A549 treated with ZK216348 at 1 μM for 4 hours (cell line): ENCODE measurements around the gene NEU1. TPM values are rescaled to one million over a fixed set of nuclear protein-coding genes. Genes with fewer than 3 reads are reported as not detected.

Experiments
- total RNA-seq: library from RNA; stranded (reverse); fragments of 200-300 nt; extraction: Qiagen RNA extraction; gene quantifications from 5 replicates; pipeline ENCODE4 v1.2.3, GENCODE V29; 2022; ENCODE audit warnings: low read depth

Gene NEU1
- total RNA-seq, result 20.9 to 35.3 TPM (median 29.4 TPM) in 5 replicates

GRCh38 chr6:31862344-31863235, at the start of gene NEU1:
Gene NEU1, minus strand, starts transcription at chr6:31862821. Its CDS starts 45 bp downstream, at chr6:31862776.

GRCh38 chr6:31901953-31902643, 39.5 kb upstream of the NEU1 start, which contains the start of gene ZBTB12:
Gene ZBTB12, minus strand, starts transcription at chr6:31902086. Its CDS starts 781 bp downstream, at chr6:31901305.

GRCh38 chr6:31897612-31898382, 35.2 kb upstream of the NEU1 start, which contains the start of gene EHMT2:
Gene EHMT2, minus strand, starts transcription at chr6:31897698. Its CDS starts 21 bp downstream, at chr6:31897677.

GRCh38 chr6:31878726-31879125, 16.1 kb upstream of the NEU1 start, which contains the start of gene SLC44A4:
Gene SLC44A4, minus strand, starts transcription at chr6:31878997. Its CDS starts 17 bp downstream, at chr6:31878980.

GRCh38 chr6:31827286-31828079, 35.1 kb downstream of the NEU1 start, which contains the start of gene HSPA1B:
Gene HSPA1B, plus strand, starts transcription at chr6:31827738. Its CDS starts 213 bp downstream, at chr6:31827951.

GRCh38 chr6:31815025-31815838, 47.4 kb downstream of the NEU1 start, which contains the start of the genes HSPA1A and HSPA1L:
Gene HSPA1A, plus strand, starts transcription at chr6:31815543. Its CDS starts 214 bp downstream, at chr6:31815757.
Gene HSPA1L, minus strand, starts transcription at chr6:31815283. Its CDS starts 3,311 bp downstream, at chr6:31811972.

Other genes with a start within 250 kb of the NEU1 start
- gene AIF1, start 247.6 kb downstream of the NEU1 start, total RNA-seq, result not detected in 5 replicates
- gene PRRC2A, start 242.1 kb downstream of the NEU1 start, total RNA-seq, result 59.3 to 94.8 TPM (median 86.5 TPM) in 5 replicates
- gene BAG6, start 210.2 kb downstream of the NEU1 start, total RNA-seq, result 100 to 165 TPM (median 145 TPM) in 5 replicates
- gene APOM, start 206.9 kb downstream of the NEU1 start, total RNA-seq, result 2.2 to 3.7 TPM (median 3.5 TPM) in 5 replicates
- 11.1 to 14.5 TPM (median 12.9 TPM) in 5 replicates for gene C6orf47, start 202.0 kb downstream of the NEU1 start, total RNA-seq
- 9.6 to 16.8 TPM (median 12.8 TPM) in 5 replicates for gene GPANK1, start 197.8 kb downstream of the NEU1 start, total RNA-seq
- 168 to 192 TPM (median 170 TPM) in 5 replicates for gene CSNK2B, start 196.7 kb downstream of the NEU1 start, total RNA-seq
- gene LY6G5B, start 192.8 kb downstream of the NEU1 start, total RNA-seq, result 3.2 to 6.4 TPM (median 5.2 TPM) in 5 replicates
- gene LY6G5C, start 181.8 kb downstream of the NEU1 start, total RNA-seq, result 1.1 to 1.6 TPM (median 1.5 TPM) in 5 replicates
- gene ABHD16A, start 159.5 kb downstream of the NEU1 start, total RNA-seq, result 13.2 to 19.1 TPM (median 17.6 TPM) in 5 replicates
- gene LY6G6F, start 156.0 kb downstream of the NEU1 start, total RNA-seq, result not detected in 5 replicates
- gene LY6G6D, start 147.5 kb downstream of the NEU1 start, total RNA-seq, result not detected in 5 replicates
- 0.20 to 0.42 TPM (median 0.29 TPM) in 3 of 5 replicates, not detected in the others for gene LY6G6C, start 141.1 kb downstream of the NEU1 start, total RNA-seq
- gene MPIG6B, start 139.4 kb downstream of the NEU1 start, total RNA-seq, result not detected in 5 replicates
- gene DDAH2, start 133.5 kb downstream of the NEU1 start, total RNA-seq, result 27.1 to 32.0 TPM (median 31.7 TPM) in 5 replicates
- 433 to 509 TPM (median 491 TPM) in 5 replicates for gene CLIC1, start 126.3 kb downstream of the NEU1 start, total RNA-seq
- gene MSH5, start 122.8 kb downstream of the NEU1 start, total RNA-seq, result 13.3 to 18.7 TPM (median 13.6 TPM) in 5 replicates
- 3.7 to 5.9 TPM (median 4.9 TPM) in 5 replicates for gene SAPCD1, start 100.2 kb downstream of the NEU1 start, total RNA-seq
- 0.53 to 2.7 TPM (median 1.1 TPM) in 5 replicates for gene VWA7, start 85.5 kb downstream of the NEU1 start, total RNA-seq
- 43.4 to 61.7 TPM (median 60.4 TPM) in 5 replicates for gene VARS1, start 67.1 kb downstream of the NEU1 start, total RNA-seq
- 52.1 to 67.9 TPM (median 59.7 TPM) in 5 replicates for gene LSM2, start 55.9 kb downstream of the NEU1 start, total RNA-seq
- gene HSPA1L, start 47.5 kb downstream of the NEU1 start, total RNA-seq, result 1.4 to 2.2 TPM (median 1.9 TPM) in 5 replicates
- 129 to 401 TPM (median 295 TPM) in 5 replicates for gene HSPA1A, start 47.3 kb downstream of the NEU1 start, total RNA-seq
- gene HSPA1B, start 35.1 kb downstream of the NEU1 start, total RNA-seq, result 78.0 to 284 TPM (median 227 TPM) in 5 replicates
- 0.18 to 0.50 TPM (median 0.29 TPM) in 3 of 5 replicates, not detected in the others for gene SLC44A4, start 16.2 kb upstream of the NEU1 start, total RNA-seq
- 17.2 to 32.6 TPM (median 30.9 TPM) in 5 replicates for gene EHMT2, start 34.9 kb upstream of the NEU1 start, total RNA-seq
- gene ZBTB12, start 39.3 kb upstream of the NEU1 start, total RNA-seq, result 2.0 to 5.0 TPM (median 4.5 TPM) in 5 replicates
- 0.33 to 0.47 TPM in 2 of 5 replicates, not detected in the others for gene C2, start 64.9 kb upstream of the NEU1 start, total RNA-seq
- 1.6 to 3.2 TPM (median 2.0 TPM) in 5 replicates for gene CFB, start 83.3 kb upstream of the NEU1 start, total RNA-seq
- gene NELFE, start 96.2 kb upstream of the NEU1 start, total RNA-seq, result 75.5 to 91.9 TPM (median 81.9 TPM) in 5 replicates
- gene SKIC2, start 96.4 kb upstream of the NEU1 start, total RNA-seq, result 15.8 to 30.9 TPM (median 25.7 TPM) in 5 replicates
- gene DXO, start 109.3 kb upstream of the NEU1 start, total RNA-seq, result 10.6 to 14.3 TPM (median 12.1 TPM) in 5 replicates
- gene C4A, start 119.2 kb upstream of the NEU1 start, total RNA-seq, result 0.94 to 1.5 TPM (median 1.5 TPM) in 5 replicates
- 0.69 to 1.5 TPM (median 1.3 TPM) in 5 replicates for gene C4B, start 152.0 kb upstream of the NEU1 start, total RNA-seq
- gene CYP21A2, start 175.6 kb upstream of the NEU1 start, total RNA-seq, result not detected in 5 replicates
- gene TNXB, start 246.5 kb upstream of the NEU1 start, total RNA-seq, result 0.14 to 0.86 TPM (median 0.57 TPM) in 5 replicates